ENCODE results near the gene HIGD1A. TPM values are rescaled to one million over a fixed set of nuclear protein-coding genes. Genes with fewer than 3 reads are reported as not detected.

Gene HIGD1A
- total RNA-seq, 2 donors from 2014 or later, result 163 to 169 TPM

DNA sequence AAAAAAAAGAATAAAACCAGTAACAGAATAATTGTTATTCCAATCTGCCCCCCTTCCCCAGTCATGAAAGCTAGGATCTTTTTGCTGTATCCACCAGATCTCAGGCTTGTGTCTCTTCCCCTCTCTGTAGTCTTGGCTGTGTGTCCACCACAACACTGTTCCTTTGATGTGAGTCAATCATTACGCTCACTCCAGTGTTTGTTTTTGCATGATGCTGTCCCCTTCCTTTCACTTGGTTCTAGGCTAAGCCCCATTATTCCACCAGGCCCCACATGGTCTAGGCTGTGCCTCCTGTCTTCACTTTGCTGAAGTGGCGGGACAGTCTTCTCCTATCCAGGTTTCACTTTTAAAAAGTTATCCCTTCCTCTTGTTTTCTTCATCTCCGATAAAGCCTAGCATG is 18.5 kb upstream of the HIGD1A start:
- DNase-seq (ENCODE audit: low spot score) (no peak), ATAC-seq (ENCODE audit: insufficient number of reproducible peaks, low FRiP score, low read depth) (no peak)
- H3K4me1 ChIP-seq (ENCODE audit: control insufficient read depth in 1 of 2, low read depth in 2 of 2), result peaks cover 0 to 11% of the 10 kb centered on the region in 2 donors
- H3K27ac ChIP-seq, result no peak overlapping the region
- H3K27me3 ChIP-seq (replicated peaks; ENCODE audit: insufficient read depth), result no peaks in the 10 kb centered on the region
- no peak overlapping the region for H3K4me3 ChIP-seq
- TF ChIP-seq, protein P1, sequence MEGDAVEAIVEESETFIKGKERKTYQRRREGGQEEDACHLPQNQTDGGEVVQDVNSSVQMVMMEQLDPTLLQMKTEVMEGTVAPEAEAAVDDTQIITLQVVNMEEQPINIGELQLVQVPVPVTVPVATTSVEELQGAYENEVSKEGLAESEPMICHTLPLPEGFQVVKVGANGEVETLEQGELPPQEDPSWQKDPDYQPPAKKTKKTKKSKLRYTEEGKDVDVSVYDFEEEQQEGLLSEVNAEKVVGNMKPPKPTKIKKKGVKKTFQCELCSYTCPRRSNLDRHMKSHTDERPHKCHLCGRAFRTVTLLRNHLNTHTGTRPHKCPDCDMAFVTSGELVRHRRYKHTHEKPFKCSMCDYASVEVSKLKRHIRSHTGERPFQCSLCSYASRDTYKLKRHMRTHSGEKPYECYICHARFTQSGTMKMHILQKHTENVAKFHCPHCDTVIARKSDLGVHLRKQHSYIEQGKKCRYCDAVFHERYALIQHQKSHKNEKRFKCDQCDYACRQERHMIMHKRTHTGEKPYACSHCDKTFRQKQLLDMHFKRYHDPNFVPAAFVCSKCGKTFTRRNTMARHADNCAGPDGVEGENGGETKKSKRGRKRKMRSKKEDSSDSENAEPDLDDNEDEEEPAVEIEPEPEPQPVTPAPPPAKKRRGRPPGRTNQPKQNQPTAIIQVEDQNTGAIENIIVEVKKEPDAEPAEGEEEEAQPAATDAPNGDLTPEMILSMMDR (IDR thresholded peaks at IDR 0.05), result no peak
- H3K36me3 ChIP-seq, result no peaks in the 10 kb centered on the region
- H3K9me3 ChIP-seq, result no peaks in the 10 kb centered on the region

DNA sequence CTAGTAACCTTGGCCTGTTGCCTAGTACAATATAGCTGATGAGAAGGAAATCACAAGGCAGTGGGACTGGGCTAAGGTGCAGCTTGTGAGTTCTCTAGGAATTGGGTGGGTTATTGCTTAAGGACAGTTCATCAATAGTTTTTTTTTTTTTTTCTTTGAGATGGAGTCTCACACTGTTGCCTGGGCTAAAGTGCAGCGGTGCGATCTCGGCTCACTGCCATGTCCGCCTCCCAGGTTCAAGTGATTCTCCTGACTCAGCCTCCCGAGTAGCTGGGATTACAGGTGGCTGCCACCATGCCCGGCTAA is 16.4 kb upstream of the HIGD1A start:
- Histone ChIP-seq H3K9me3 (no peaks in the 10 kb centered on the region), H3K27me3 (replicated peaks; ENCODE audit: insufficient read depth) (no peaks in the 10 kb centered on the region), H3K4me3 (no peak overlapping the region), H3K36me3 (no peaks in the 10 kb centered on the region), H3K4me1 (ENCODE audit: control insufficient read depth in 1 of 2, low read depth in 2 of 2) (peaks cover 0 to 11% of the 10 kb centered on the region in 2 donors), H3K27ac (no peak overlapping the region)
- ATAC-seq (ENCODE audit: insufficient number of reproducible peaks, low FRiP score, low read depth), result no peak
- DNase-seq (ENCODE audit: low spot score), result no peak
- TF ChIP-seq, protein P1 (IDR thresholded peaks at IDR 0.05), result no peak

DNA sequence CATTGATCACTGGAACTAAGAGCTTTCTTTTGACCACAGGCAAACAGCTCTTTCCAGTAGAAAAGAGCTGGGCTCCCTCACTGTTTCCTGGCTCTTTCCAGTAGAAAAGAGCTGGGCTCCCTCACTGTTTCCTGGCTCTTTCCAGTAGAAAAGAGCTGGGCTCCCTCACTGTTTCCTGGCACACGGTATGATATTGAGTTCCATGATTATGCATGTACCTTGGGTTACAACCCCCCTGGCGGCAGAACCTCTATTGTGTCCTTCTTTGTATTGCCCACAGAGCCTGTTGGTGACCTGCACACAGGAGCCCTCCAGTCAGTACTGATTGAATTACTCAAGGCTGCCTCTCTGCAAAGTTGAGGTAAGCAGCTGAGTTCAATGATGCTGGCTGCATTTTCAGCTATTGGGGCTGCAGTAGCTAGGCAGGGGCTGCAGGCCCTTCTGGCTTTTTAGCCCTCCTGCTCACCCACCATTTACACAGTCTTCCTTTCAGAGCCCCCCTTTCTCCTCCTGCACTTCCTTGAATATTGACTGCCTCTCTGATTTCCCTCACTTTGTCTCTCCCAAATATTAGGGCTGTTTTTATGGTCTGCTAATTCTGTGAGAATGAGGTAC is 15.2 kb upstream of the HIGD1A start:
- Histone ChIP-seq H3K27ac (no peak overlapping the region), H3K36me3 (no peaks in the 10 kb centered on the region), H3K4me1 (ENCODE audit: control insufficient read depth in 1 of 2, low read depth in 2 of 2) (peaks cover 0 to 11% of the 10 kb centered on the region in 2 donors), H3K27me3 (replicated peaks; ENCODE audit: insufficient read depth) (no peaks in the 10 kb centered on the region), H3K9me3 (no peaks in the 10 kb centered on the region), H3K4me3 (no peak overlapping the region)
- DNase-seq (ENCODE audit: low spot score) (no peak), ATAC-seq (ENCODE audit: insufficient number of reproducible peaks, low FRiP score, low read depth) (no peak)
- TF ChIP-seq, protein P1 (IDR thresholded peaks at IDR 0.05), result no peak

DNA sequence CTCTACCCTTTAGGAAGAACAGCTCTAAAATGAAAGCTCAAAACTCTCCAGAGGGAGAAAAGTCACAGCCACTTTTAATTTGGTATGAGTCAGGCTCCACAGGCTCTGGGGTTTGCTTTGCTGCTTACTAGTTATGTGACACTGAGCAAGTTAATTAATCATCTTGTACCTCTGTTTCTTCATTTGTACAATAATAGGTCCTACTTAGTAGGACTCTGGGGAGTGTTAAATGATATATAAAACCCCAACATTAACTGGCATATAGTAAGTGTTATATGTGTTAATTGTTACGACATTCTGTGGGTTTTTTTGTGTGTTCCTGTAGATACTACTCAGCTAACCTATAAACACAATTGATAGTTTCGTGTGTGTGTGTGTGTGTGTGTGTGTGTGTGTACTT is 11.5 kb upstream of the HIGD1A start:
- TF ChIP-seq, protein P1 (IDR thresholded peaks at IDR 0.05), result no peak
- ATAC-seq (ENCODE audit: insufficient number of reproducible peaks, low FRiP score, low read depth), result no peak
- DNase-seq (ENCODE audit: low spot score), result no peak

DNA sequence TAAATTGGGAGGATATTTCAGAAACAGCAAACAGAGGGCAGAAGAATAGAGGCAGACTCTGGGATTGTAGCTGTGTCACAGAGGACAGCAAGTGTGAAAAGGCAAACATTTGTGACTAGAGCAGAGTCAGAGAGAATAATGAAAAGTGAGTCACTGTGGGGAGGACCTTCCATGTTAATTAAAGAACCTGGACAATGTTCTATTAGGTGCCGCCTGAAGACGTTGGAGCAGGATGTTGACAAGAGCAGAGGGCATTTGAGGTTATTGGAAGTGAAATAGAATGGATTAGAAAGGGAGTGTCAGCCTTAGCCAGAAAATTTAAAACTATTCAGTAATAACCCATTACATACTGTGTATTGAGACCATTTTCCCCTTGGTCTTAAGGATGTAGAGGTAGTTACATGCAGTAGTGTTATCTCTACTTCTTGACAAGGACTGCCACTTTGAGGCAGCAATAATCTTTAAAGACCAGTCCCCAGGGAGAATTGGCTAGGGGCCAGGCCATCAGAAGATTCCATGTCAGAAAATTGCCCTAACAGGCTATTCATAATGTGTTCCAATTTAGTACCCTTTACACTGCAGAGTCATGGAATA is 10.7 kb upstream of the HIGD1A start:
- peaks cover 0 to 7% of the 10 kb centered on the region in 2 donors for H3K4me1 ChIP-seq (ENCODE audit: control insufficient read depth in 1 of 2, low read depth in 2 of 2)
- H3K9me3 ChIP-seq, result no peaks in the 10 kb centered on the region
- H3K27ac ChIP-seq, result no peak overlapping the region
- no peak for DNase-seq (ENCODE audit: low spot score)
- TF ChIP-seq, protein P1 (IDR thresholded peaks at IDR 0.05), result no peak
- no peaks in the 10 kb centered on the region for H3K36me3 ChIP-seq
- ATAC-seq (ENCODE audit: insufficient number of reproducible peaks, low FRiP score, low read depth), result no peak
- H3K4me3 ChIP-seq, result no peak overlapping the region
- H3K27me3 ChIP-seq (replicated peaks; ENCODE audit: insufficient read depth), result no peaks in the 10 kb centered on the region

More for the DNA sequence above, 11.5 kb upstream of the HIGD1A start:
- H3K4me3 ChIP-seq, result no peak overlapping the region
- peaks cover 0 to 11% of the 10 kb centered on the region in 2 donors for H3K4me1 ChIP-seq (ENCODE audit: control insufficient read depth in 1 of 2, low read depth in 2 of 2)
- no peaks in the 10 kb centered on the region for H3K27me3 ChIP-seq (replicated peaks; ENCODE audit: insufficient read depth)
- no peaks in the 10 kb centered on the region for H3K36me3 ChIP-seq
- H3K9me3 ChIP-seq, result no peaks in the 10 kb centered on the region
- H3K27ac ChIP-seq, result no peak overlapping the region
